Cardiac fibroblast (primary cell): ENCODE results near the gene TKT.

Experiments used
- DNase-seq, 2 donors: peaks; one replicate each; pipeline versions ENCODE4 v3.0.0 to v3.0.0-alpha.2; 2010; ENCODE audit warnings: low read depth in 2 of 2
- H3K4me3 ChIP-seq, 2 donors: replicated peaks in 1 of 2; 1 replicate in 1 of 2; 2 replicates in 1 of 2; pipeline ENCODE4 v1.5.1; 2011; ENCODE audit warnings: low read depth in 2 of 2, low read length in 2 of 2, mild to moderate bottlenecking in 2 of 2, moderate library complexity in 1 of 2
- CTCF ChIP-seq: IDR thresholded peaks from one replicate; pipeline ENCODE4 v1.5.1; 2011; ENCODE audit warnings: low read depth, mild to moderate bottlenecking, low read length, inconsistent platforms

Gene TKT

GRCh38 chr3:53234841-53235232 lies 21.0 kb downstream of the TKT start:
- no peak for TF ChIP-seq CTCF

GRCh38 chr3:53234130-53234840 lies 21.5 kb downstream of the TKT start:
- DNase-seq, result no peak
- no peak overlapping the region for H3K4me3 ChIP-seq
- no peak for TF ChIP-seq CTCF

More at GRCh38 chr3:53234841-53235232, 21.0 kb downstream of the TKT start:
- no peak overlapping the region for H3K4me3 ChIP-seq
- DNase-seq, result no peak

GRCh38 chr3:53232641-53233377 lies 23.0 kb downstream of the TKT start:
- H3K4me3 ChIP-seq, result no peak overlapping the region
- no peak for TF ChIP-seq CTCF

GRCh38 chr3:53231532-53232511 lies 24.0 kb downstream of the TKT start:
- no peak for DNase-seq
- H3K4me3 ChIP-seq, result no peak overlapping the region
- no peak for TF ChIP-seq CTCF

More at GRCh38 chr3:53232641-53233377, 23.0 kb downstream of the TKT start:
- DNase-seq, result no peak

- no peak for TF ChIP-seq CTCF
- DNase-seq, result no peak
- H3K4me3 ChIP-seq, result no peak overlapping the region
Observed at GRCh38 chr3:53230789-53231188, 25.0 kb downstream of the TKT start.

- TF ChIP-seq CTCF, result no peak
- H3K4me3 ChIP-seq, result no peak overlapping the region
- no peak for DNase-seq
Observed at GRCh38 chr3:53230041-53230621, 25.7 kb downstream of the TKT start.
